NCI-H526 treated with DMSO at 0.1 percent for 48 hours (cell line): ENCODE results near the gene SLC7A4.
"Not testable (repeated sequence)": the region's sequence is repeated elsewhere in the genome, so short reads cannot be mapped to it uniquely, and the experiment has no call there.

Experiments used
- DNase-seq: peaks from one replicate; lab custom pipeline; 2025; lab: John Stamatoyannopoulos, UW

SLC7A4 gene

GRCh38 chr22:21064917-21065864, 32.8 kb upstream of the SLC7A4 start:
- no peak for DNase-seq

DNA sequence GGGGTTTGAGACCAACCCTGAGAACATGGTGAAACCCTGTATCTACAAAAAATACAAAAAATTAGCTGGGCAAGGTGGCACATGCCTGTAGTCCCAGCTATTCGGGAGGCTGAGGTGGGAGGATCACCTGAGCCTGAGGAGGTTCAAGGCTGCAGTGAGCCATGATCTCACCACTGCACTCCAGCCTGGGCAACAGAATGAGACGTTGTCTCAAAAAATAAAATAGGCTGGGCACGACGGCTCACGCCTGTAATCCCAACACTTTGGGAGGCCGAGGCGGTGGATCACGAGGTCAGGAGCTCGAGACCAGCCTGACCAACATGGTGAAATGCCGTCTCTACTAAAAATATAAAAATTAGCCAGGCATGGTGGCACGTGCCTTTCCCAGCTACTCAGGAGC, 32.1 kb upstream of the SLC7A4 start:
- DNase-seq, result not testable (repeated sequence)

GRCh38 chr22:21061660-21062321, 29.4 kb upstream of the SLC7A4 start:
- DNase-seq, result not testable (repeated sequence)

DNA sequence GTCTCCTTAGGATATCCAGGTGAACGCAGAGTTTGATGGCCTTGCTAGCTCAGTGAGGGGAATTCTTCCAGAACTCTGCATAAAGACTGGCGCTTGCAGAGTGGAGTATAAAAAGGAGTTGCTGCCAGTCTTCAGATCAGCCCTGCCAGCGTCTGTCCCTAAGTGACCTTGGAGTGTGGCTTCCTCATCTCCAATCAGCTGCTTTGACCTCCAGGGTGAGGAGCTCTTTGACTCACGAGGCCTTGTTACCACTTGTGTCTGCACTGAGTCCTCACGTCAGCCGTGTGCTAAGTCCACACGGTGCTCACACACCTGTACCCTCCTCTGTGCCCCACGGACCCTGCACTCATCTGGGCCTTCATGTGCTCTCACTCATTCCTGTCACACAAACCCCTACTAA, 28.0 kb upstream of the SLC7A4 start:
- DNase-seq, result not testable (repeated sequence)

- DNase-seq, result no peak
Measured at GRCh38 chr22:21055880-21056319, 23.5 kb upstream of the SLC7A4 start.

DNA sequence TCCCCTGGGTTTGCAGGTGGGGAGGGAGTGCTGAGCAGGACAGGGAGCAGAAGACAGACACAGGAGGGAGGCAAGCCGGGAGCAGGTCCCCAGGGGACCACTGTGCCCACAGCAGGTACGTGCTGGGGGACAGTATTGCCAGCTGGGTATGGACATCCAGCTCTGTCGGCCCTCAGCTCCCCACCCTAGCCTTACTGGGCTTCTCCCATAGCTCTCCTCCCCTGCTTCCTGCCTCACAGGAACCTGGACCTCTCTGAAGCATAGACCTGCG, 23.1 kb upstream of the SLC7A4 start:
- no peak for DNase-seq

- no peak for DNase-seq
Measured at GRCh38 chr22:21054714-21055563, 22.6 kb upstream of the SLC7A4 start.

- DNase-seq, result no peak
Measured at GRCh38 chr22:21054046-21054713, 21.8 kb upstream of the SLC7A4 start.

- no peak for DNase-seq
Measured at GRCh38 chr22:21052715-21053459, 20.5 kb upstream of the SLC7A4 start.

GRCh38 chr22:21051831-21052400, 19.6 kb upstream of the SLC7A4 start:
- DNase-seq, result no peak

- no peak for DNase-seq
Measured at GRCh38 chr22:21051145-21051830, 18.9 kb upstream of the SLC7A4 start.

DNA sequence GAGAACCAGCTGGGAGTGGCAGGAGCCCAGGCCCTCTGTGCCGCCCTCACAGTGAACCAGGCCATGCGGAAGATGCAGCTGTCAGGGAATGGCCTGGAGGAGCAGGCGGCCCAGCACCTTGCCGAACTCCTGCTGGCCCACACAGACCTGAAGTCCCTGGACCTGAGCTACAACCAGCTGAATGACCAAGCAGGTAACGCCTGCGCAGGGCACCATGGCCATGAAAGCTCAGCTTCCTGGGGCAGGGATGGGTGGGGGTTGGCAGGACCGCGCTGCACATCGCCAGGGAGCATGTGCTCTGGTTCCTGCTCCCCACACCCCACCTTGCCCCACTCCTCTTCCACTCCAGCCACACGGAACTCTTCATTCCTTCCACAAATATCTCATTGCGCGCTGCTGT, 16.6 kb upstream of the SLC7A4 start:
- DNase-seq, result not testable (repeated sequence)

DNA sequence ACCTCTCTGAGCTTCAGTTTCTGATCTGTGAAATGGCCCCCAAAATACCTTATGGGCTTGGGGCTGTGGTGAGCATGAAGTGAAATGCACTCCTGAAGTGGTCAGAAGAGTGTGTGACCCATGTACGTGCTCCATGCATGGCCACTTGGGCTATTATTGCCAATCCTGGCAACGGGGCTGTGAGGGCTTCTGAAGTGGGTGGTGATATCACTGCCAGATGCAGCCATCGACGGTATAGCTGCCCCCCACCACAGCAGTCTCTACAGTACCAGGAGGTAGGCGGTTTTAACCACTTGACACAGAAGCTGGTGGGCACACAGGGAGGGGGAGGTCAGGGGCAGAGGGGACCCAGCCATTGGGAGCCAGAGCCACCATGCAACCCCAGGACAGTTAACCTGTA, 16.1 kb upstream of the SLC7A4 start:
- not testable (repeated sequence) for DNase-seq

- DNase-seq, result no peak
Measured at GRCh38 chr22:21047730-21048129, 15.4 kb upstream of the SLC7A4 start.

DNA sequence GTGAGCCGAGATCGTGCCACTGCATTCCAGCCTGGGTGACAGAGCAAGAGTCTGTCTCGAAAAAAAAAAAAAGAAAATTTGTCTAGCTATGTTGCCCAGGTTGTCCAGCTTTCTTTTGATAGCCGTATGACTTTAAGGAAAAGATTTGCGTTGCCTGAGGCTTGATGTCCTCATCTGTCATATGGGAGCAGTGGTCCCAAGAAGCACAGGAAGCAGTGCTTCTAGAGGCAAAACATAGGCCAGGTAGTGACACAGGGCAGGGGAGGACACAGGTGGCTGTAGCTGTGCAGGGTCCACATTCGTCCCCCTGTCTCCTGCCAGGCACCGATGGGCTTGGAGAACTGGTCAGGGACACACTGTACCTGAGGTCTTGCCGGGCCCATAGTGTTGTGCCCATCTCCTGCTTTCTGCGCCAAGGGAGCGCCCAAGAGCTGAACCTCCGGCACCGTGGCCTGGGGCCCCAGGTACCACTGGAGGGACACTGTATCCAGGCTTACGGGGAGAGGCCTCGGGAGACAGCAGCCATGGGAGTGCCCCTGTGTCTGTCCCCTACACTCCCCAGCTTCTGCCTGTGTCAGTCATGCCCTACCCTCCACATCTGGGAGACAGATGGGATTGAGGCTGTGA, 14.8 kb upstream of the SLC7A4 start:
- DNase-seq, result no peak

DNA sequence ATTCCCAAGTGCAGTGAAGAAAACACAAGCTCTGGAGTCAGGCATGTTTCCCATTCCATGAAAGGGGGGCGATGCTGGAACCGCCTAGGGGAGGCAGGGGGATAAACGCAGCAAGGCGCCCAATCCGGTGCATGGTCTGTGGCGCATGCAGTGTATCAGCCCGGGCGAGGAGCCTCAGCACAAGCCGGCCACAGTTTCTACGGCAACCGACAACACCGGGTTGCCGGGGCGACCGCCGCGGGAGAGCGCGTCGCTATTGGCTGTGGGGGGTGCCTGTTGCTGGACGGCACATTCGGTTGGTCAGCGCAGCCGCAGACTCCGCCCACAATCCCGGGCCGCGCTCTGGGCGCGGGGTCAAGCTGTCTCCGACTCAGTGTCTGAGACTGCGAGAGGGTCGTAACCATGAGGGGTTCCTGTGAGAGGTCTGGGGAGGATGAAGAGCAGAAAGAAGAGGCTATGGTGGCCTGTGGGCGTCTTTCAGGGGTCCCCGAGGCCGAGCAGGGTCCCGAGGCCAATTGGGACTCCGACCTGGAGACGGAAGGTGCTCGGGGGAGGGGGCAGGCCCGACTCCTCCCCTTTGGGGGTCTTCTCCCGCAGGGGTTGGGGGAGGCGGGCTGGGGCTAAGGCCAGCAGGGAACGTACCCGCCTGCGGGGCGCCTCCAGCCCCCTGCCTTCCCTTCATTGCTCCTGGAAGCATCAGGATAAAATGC, 13.4 kb upstream of the SLC7A4 start, which contains the start of gene LRRC74B:
Gene LRRC74B (plus strand): TSS at position 362 of the 710 bp plus-strand sequence. CDS start 41 bp downstream, at position 403.
- DNase-seq, result peak; percentile 45

DNA sequence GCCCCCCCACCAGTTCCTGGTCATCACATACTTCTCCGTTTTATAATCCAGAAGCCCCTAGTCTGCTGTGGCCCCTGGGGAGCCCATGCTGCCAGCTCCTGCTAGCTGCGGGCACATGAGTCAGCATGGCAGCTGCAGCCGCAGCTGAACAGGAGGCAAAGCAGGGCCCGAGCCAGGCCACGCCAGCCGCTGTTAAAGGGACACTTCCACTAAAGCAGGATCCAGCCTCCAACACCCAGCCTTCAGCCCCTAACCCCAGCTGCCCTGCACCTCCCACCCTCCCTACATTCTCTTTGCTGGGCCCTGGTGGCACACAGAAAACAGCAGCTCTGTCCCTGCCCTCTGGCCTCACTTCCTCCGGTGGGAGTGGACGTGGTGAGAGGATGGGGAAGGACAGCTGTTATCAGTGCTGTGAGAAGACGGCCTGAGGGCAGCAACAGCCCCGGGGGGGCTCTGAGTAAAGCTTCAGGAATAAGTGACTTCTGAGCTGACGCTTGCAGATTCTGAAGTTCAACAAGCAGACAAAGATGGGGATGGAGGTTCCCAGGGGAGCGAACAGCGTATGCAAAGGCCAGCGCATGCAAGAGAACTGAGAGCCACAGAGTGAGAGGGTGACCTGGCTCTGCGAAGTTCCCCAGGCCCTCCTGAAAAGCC, 12.7 kb upstream of the SLC7A4 start:
- DNase-seq, result no peak

DNA sequence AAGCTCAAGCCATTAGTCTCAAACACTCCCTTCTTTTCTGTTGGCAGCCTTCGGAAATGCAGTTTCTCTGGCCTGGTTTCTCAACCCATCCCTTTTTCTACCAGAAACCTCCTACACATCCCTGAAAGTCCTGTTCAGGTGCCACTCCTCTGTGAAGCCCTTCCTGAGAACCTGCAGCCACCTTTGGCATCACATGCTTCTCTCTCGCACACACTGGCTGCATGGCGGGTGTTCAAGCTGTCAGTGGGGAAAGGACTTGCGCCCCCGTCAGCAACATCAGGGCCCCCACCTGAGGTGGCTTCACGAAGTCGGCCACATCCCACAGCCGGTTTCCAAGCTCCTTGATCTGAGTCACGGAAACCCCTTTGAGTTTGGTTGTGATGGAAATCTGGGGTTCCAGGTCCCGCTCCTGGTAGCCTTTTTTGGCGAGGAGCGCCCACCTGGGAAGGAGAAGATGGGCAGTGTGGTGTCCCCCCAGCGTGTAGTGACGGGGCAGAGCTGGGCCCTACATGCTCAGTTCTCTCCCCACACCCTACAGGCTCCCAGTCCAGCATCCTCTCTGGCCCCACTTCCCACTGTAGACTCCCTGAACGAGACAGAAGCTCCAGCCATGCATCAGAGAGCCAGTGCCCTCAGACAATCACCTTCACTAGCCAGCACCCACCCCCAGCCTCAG, 11.6 kb upstream of the SLC7A4 start:
- DNase-seq, result no peak
